Left ventricle myocardium inferior (tissue), 1 donor: Measurements from ENCODE around the gene DIP2B. TPM values are rescaled to one million over a fixed set of nuclear protein-coding genes. Genes with fewer than 3 reads are reported as not detected.

Experiments
- DNase-seq: peaks from one replicate; pipeline ENCODE4 v3.0.0-alpha.2; 2020
- H3K27ac ChIP-seq: fragments of 200-600 bp; replicated peaks from 2 replicates; pipeline ENCODE4 v1.8.0; 2021
- H3K27me3 ChIP-seq: fragments of 200-600 bp; 2 replicates; pipeline ENCODE4 v1.8.0; 2021; ENCODE audit warnings: low read depth
- H3K36me3 ChIP-seq: fragments of 200-600 bp; 2 replicates; pipeline ENCODE4 v1.8.0; 2021
- H3K4me1 ChIP-seq: fragments of 200-600 bp; 2 replicates; pipeline ENCODE4 v1.8.0; 2021
- H3K4me3 ChIP-seq: fragments of 200-600 bp; 2 replicates; pipeline ENCODE4 v1.8.0; 2021; ENCODE audit warnings: mild to moderate bottlenecking, moderate library complexity
- H3K9me3 ChIP-seq: fragments of 200-600 bp; replicated peaks from 2 replicates; pipeline ENCODE4 v1.8.0; 2021
- CTCF ChIP-seq: fragments of 200-600 bp; IDR thresholded peaks from 2 replicates; pipeline ENCODE4 v1.8.0; 2021; ENCODE audit warnings: antibody characterized with exemption, mild to moderate bottlenecking, borderline replicate concordance
- intact Hi-C: fragments of 100-400 bp; cut with micrococcal nuclease; formaldehyde crosslinking; loops from one replicate; pipeline ENCODE4 v1.11.0; 2022
- total RNA-seq: library from RNA; stranded (reverse); fragmentation: NEBNext Ultra II Directional; extraction: Animal tissue kit (Norgen Biotek cat#: 25700); gene quantifications from one replicate; pipeline ENCODE4 v1.2.1, GENCODE V29; 2021
- donor health status: DM: no; HTN: yes; CAD: no; lungs with severe emphysema.

The DIP2B gene
- total RNA-seq, 1 donor from 2014 or later, result 13.2 TPM

- H3K9me3 ChIP-seq, result peaks cover 9% of the 10 kb centered on the region
- no peak overlapping the region for H3K4me3 ChIP-seq
- peaks cover 7% of the 10 kb centered on the region for H3K4me1 ChIP-seq
- H3K27ac ChIP-seq, result no peak overlapping the region
- DNase-seq, result no peak
- intact Hi-C loops, result no loop called here
- H3K27me3 ChIP-seq, result no peaks in the 10 kb centered on the region
- H3K36me3 ChIP-seq, result peaks cover 14% of the 10 kb centered on the region
- no peak for TF ChIP-seq CTCF
Observed at GRCh38 chr12:50790081-50790480, 285.3 kb downstream of the DIP2B start.

Other genes starting within 250 kb of the DIP2B start
- 17.1 TPM for gene LIMA1, start 221.5 kb upstream of the DIP2B start, total RNA-seq
- not detected for gene FAM186A, start 108.4 kb upstream of the DIP2B start, total RNA-seq
- 69.0 TPM for gene LARP4, start 104.1 kb upstream of the DIP2B start, total RNA-seq